Gastroesophageal sphincter (tissue), 4 donors: ENCODE results near the gene CD7. TPM values are rescaled to one million over a fixed set of nuclear protein-coding genes. Genes with fewer than 3 reads are reported as not detected.
A peak's percentile ranks its signal among the peaks of the same experiment; 100 is the strongest.

Source experiments
- ATAC-seq: fragments of 150-250 bp; one replicate; pipeline ENCODE4 v1.9.1; 2016; ENCODE audit warnings: mild to moderate bottlenecking, moderate library complexity
- H3K27ac ChIP-seq, 4 donors: fragments of 200-600 bp; sonication (generic) in 3 of 4; 1 replicate in 3 of 4; 2 replicates in 1 of 4; pipeline ENCODE4 v1.5.1; 2016 to 2019
- H3K27me3 ChIP-seq: fragments of 200-600 bp; sonication (generic); one replicate; pipeline ENCODE4 v1.5.1; 2019
- H3K36me3 ChIP-seq, 2 donors: fragments of 200-600 bp; sonication (generic); one replicate each; pipeline ENCODE4 v1.5.1; 2019; ENCODE audit warnings: control low read depth in 1 of 2
- H3K4me1 ChIP-seq, 3 donors: fragments of 200-600 bp; sonication (generic); 1 replicate in 2 of 3; 2 replicates in 1 of 3; pipeline ENCODE4 v1.5.1; 2016 to 2019; ENCODE audit warnings: control low read depth in 2 of 3
- H3K4me3 ChIP-seq, 2 donors: fragments of 200-600 bp; sonication (generic); one replicate each; pipeline ENCODE4 v1.5.1; 2019; ENCODE audit warnings: mild to moderate bottlenecking in 1 of 2, moderate library complexity in 1 of 2
- H3K9me3 ChIP-seq, 3 donors: fragments of 200-600 bp; sonication (generic); one replicate each; pipeline ENCODE4 v1.5.1; 2017 to 2019; ENCODE audit warnings: control low read depth in 2 of 3
- EP300 ChIP-seq: sonication (generic); formaldehyde crosslinking; IDR thresholded peaks from one replicate; pipeline ENCODE4 v1.6.1; 2017; ENCODE audit warnings: antibody characterized with exemption, mild to moderate bottlenecking
- POLR2A ChIP-seq, 2 donors: fragments of 450-650 bp; IDR thresholded peaks; one replicate each; pipeline ENCODE4 v1.6.1; 2017; ENCODE audit warnings: antibody characterized with exemption in 2 of 2, mild to moderate bottlenecking in 2 of 2, moderate library complexity in 1 of 2
- POLR2AphosphoS5 ChIP-seq: sonication (generic); formaldehyde crosslinking; IDR thresholded peaks from one replicate; pipeline ENCODE4 v1.6.1; 2017; ENCODE audit warnings: antibody characterized with exemption
- WGBS, 2 donors: methylation state at CpG; one replicate each; pipeline ENCODE4 v1.1.5; 2018; ENCODE audit warnings: low coverage in 1 of 2; 5-methylcytosine and 5-hydroxymethylcytosine counted together
- total RNA-seq, 4 donors: library from RNA; depleted of rRNA; stranded (reverse); fragments of >200 nt; gene quantifications; one replicate each; pipeline ENCODE4 v1.1.0, GENCODE V29; 2016
- TF ChIP-seq, protein P1 (sequence below), 4 experiments: fragments of 200-600 bp in 2 of 4; fragments of 450-650 bp in 2 of 4; sonication (generic) in 1 of 4; IDR thresholded peaks; one replicate each; pipeline ENCODE4 v1.5.1; 2017 to 2019; ENCODE audit warnings: antibody characterized with exemption in 4 of 4, mild to moderate bottlenecking in 2 of 4, moderate library complexity in 2 of 4

Gene CD7
- total RNA-seq, 4 donors from 2014 or later: 0.58 to 1.7 (median 0.94) TPM; not detected in 1

- Histone ChIP-seq H3K27me3 (peaks cover 70% of the 10 kb centered on the region), H3K36me3 (no peaks in the 10 kb centered on the region), H3K27ac (no peak overlapping the region), H3K4me3 (peak overlapping the region in 1 of 2 donors; percentile 14), H3K9me3 (no peaks in the 10 kb centered on the region), H3K4me1 (peaks cover 0 to 12% (median 8%) of the 10 kb centered on the region in 3 donors)
- WGBS, 2 donors: 3 to 15% methylated on average over 6 to 10 of the region's 36 CpGs
- TF ChIP-seq POLR2A (IDR thresholded peaks at IDR 0.05) (no peak), EP300 (no peak), POLR2AphosphoS5 (no peak)
- TF ChIP-seq, protein P1, sequence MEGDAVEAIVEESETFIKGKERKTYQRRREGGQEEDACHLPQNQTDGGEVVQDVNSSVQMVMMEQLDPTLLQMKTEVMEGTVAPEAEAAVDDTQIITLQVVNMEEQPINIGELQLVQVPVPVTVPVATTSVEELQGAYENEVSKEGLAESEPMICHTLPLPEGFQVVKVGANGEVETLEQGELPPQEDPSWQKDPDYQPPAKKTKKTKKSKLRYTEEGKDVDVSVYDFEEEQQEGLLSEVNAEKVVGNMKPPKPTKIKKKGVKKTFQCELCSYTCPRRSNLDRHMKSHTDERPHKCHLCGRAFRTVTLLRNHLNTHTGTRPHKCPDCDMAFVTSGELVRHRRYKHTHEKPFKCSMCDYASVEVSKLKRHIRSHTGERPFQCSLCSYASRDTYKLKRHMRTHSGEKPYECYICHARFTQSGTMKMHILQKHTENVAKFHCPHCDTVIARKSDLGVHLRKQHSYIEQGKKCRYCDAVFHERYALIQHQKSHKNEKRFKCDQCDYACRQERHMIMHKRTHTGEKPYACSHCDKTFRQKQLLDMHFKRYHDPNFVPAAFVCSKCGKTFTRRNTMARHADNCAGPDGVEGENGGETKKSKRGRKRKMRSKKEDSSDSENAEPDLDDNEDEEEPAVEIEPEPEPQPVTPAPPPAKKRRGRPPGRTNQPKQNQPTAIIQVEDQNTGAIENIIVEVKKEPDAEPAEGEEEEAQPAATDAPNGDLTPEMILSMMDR (IDR thresholded peaks at IDR 0.05): no peak
- ATAC-seq: no peak
These were observed 1.6 kb downstream of the CD7 start for GRCh38 chr17:82315703-82316358.

DNA sequence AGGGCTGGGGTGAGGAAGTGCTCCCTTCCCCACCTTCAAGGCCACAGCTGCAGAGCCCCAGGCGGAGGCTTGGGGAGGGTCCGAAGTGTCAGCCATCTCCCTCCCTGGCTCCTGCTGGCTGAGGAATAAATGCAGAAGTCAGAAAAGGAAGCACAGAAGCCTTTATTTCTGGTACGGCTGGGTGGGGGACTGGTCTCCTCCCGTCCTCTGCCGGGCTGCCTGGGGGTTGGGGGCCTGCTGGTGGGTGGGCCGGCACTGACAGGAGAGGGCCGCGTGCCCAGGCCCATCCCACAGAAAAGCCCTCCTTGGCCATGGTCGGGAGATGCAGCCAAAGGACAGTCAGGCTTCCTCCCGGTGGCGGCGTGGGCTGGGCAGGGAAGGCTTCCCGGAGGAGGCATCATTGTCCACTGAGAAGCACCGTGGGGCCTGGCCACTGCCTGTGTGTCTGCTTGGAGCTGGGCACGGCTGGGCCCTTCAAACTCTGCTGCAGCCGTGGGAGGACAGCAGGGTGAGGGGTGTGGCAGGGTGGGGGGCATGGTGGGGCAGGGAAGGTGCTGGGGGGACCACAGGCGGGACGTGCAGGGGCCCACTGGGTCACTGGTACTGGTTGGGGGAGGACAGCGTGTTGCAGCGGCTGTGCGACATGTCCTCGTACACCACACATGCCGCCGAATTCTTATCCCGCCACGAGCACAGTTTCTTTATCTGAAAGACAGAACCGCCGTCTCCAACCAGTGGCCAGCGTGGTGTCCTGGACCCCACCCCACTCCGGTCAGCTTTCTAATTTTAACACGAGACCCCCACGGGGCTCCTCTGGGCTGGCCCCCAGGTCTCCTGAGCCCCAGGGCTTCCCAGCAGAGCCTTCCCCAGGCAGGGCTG, 2.4 kb downstream of the CD7 start:
- Histone ChIP-seq H3K4me3 (peak overlapping the region in 1 of 2 donors; percentile 14), H3K27me3 (peaks cover 72% of the 10 kb centered on the region)
- 49% methylated on average over 12 of the region's 32 CpGs; no CpG with 5 or more reads in 1 of the 2 donors for WGBS, 2 donors

GRCh38 chr17:82314012-82314726, 3.2 kb downstream of the CD7 start:
- peaks cover 0 to 12% (median 8%) of the 10 kb centered on the region in 3 donors for H3K4me1 ChIP-seq
- 100% methylated on average over 2 of the region's 27 CpGs; no CpG with 5 or more reads in 1 of the 2 donors for WGBS, 2 donors
- no peaks in the 10 kb centered on the region for H3K36me3 ChIP-seq
- no peak for TF ChIP-seq POLR2AphosphoS5
- TF ChIP-seq, protein P1 (IDR thresholded peaks at IDR 0.05): no peak
- no peak for TF ChIP-seq POLR2A (IDR thresholded peaks at IDR 0.05)
- TF ChIP-seq EP300: no peak
- H3K9me3 ChIP-seq: no peaks in the 10 kb centered on the region
- no peak for ATAC-seq
- H3K27ac ChIP-seq: no peak overlapping the region
- H3K4me3 ChIP-seq: no peak overlapping the region
- peaks cover 80% of the 10 kb centered on the region for H3K27me3 ChIP-seq

More for the DNA sequence above, 2.4 kb downstream of the CD7 start:
- ATAC-seq: no peak
- Histone ChIP-seq H3K9me3 (no peaks in the 10 kb centered on the region), H3K27ac (no peak overlapping the region), H3K4me1 (peaks cover 0 to 12% (median 8%) of the 10 kb centered on the region in 3 donors), H3K36me3 (no peaks in the 10 kb centered on the region)
- TF ChIP-seq POLR2A (IDR thresholded peaks at IDR 0.05): no peak
- TF ChIP-seq EP300: no peak
- no peak for TF ChIP-seq POLR2AphosphoS5
- TF ChIP-seq, protein P1 (IDR thresholded peaks at IDR 0.05): no peak

- peaks cover 87% of the 10 kb centered on the region for H3K27me3 ChIP-seq
- TF ChIP-seq, protein P1 (IDR thresholded peaks at IDR 0.05): no peak
- TF ChIP-seq POLR2AphosphoS5: no peak
- no peak for TF ChIP-seq EP300
- no peak for TF ChIP-seq POLR2A (IDR thresholded peaks at IDR 0.05)
- H3K9me3 ChIP-seq: no peaks in the 10 kb centered on the region
- H3K4me3 ChIP-seq: no peak overlapping the region
- ATAC-seq: no peak
- no peak overlapping the region for H3K27ac ChIP-seq
- H3K36me3 ChIP-seq: no peaks in the 10 kb centered on the region
- H3K4me1 ChIP-seq: peaks cover 0 to 12% (median 8%) of the 10 kb centered on the region in 3 donors
- WGBS, 2 donors: 82 to 85% methylated on average over 5 to 14 of the region's 28 CpGs
These were observed 4.0 kb downstream of the CD7 start for GRCh38 chr17:82313195-82314011.
